CD14-positive monocyte (primary cell): ENCODE results near the gene ESRRA. TPM values are rescaled to one million over a fixed set of nuclear protein-coding genes. Genes with fewer than 3 reads are reported as not detected.

Source experiments
- DNase-seq, 3 donors: peaks; one replicate each; pipeline ENCODE4 v3.0.0-alpha.2; 2011 to 2022
- H2AFZ ChIP-seq: 2 replicates; pipeline ENCODE4 v1.6.0; 2012; ENCODE audit warnings: mild to moderate bottlenecking, low read depth, low read length, inconsistent platforms; ENCODE audit not compliant: insufficient read depth, poor library complexity, severe bottlenecking
- H3K27ac ChIP-seq, 2 donors: 1 replicate in 1 of 2; 2 replicates in 1 of 2; pipeline ENCODE4 v1.5.1; 2012 to 2013; ENCODE audit warnings: low read length in 2 of 2, control low read depth in 1 of 2, inconsistent platforms in 1 of 2, low read depth in 1 of 2, mild to moderate bottlenecking in 1 of 2
- H3K27me3 ChIP-seq, 2 donors: one replicate each; pipeline versions ENCODE4 v1.6.0 to v1.6.1; 2011 to 2013; ENCODE audit warnings: low read length in 2 of 2; ENCODE audit not compliant: control insufficient read depth in 2 of 2, insufficient read depth in 2 of 2
- H3K36me3 ChIP-seq, 2 donors: replicated peaks in 1 of 2; 1 replicate in 1 of 2; 2 replicates in 1 of 2; pipeline versions ENCODE4 v1.5.1 to v1.6.1; 2012 to 2013; ENCODE audit warnings: low read length in 2 of 2, control low read depth in 1 of 2, inconsistent platforms in 1 of 2, mild to moderate bottlenecking in 1 of 2; ENCODE audit not compliant: insufficient read depth in 2 of 2, control insufficient read depth in 1 of 2
- H3K4me1 ChIP-seq, 2 donors: 1 replicate in 1 of 2; 2 replicates in 1 of 2; pipeline versions ENCODE4 v1.5.1 to v1.6.1; 2012 to 2013; ENCODE audit warnings: low read length in 2 of 2, control low read depth in 1 of 2, inconsistent platforms in 1 of 2, mild to moderate bottlenecking in 1 of 2, moderate library complexity in 1 of 2; ENCODE audit not compliant: insufficient read depth in 2 of 2, control insufficient read depth in 1 of 2
- H3K4me2 ChIP-seq: replicated peaks from 2 replicates; pipeline ENCODE3; 2012; ENCODE audit warnings: low read length, moderate library complexity, mild to moderate bottlenecking; ENCODE audit not compliant: poor library complexity, severe bottlenecking; ENCODE audit errors: extremely low read depth
- H3K4me3 ChIP-seq, 3 experiments: fragments of 200-600 bp in 1 of 3; sonication (generic) in 1 of 3; replicated peaks in 1 of 3; 1 replicate in 2 of 3; 2 replicates in 1 of 3; pipeline ENCODE4 v1.5.1; 2011 to 2013; ENCODE audit warnings: low read length in 3 of 3, mild to moderate bottlenecking in 3 of 3, control low read depth in 2 of 3, low read depth in 2 of 3, inconsistent platforms in 1 of 3, moderate library complexity in 1 of 3
- H3K79me2 ChIP-seq: 2 replicates; pipeline ENCODE4 v1.6.0; 2012; ENCODE audit warnings: mild to moderate bottlenecking, control low read depth, inconsistent platforms, low read length, moderate library complexity; ENCODE audit not compliant: insufficient read depth
- H3K9ac ChIP-seq: 2 replicates; pipeline ENCODE4 v1.6.0; 2017; ENCODE audit warnings: low read length, mild to moderate bottlenecking; ENCODE audit not compliant: insufficient read depth, poor library complexity, severe bottlenecking
- H3K9me3 ChIP-seq, 2 donors: replicated peaks in 1 of 2; 1 replicate in 1 of 2; 2 replicates in 1 of 2; pipeline versions ENCODE4 v1.5.1 to v1.6.1; 2012 to 2013; ENCODE audit warnings: low read length in 2 of 2, control low read depth in 1 of 2; ENCODE audit not compliant: control insufficient read depth in 1 of 2, insufficient read depth in 1 of 2
- H4K20me1 ChIP-seq: 2 replicates; pipeline ENCODE4 v1.6.0; 2012; ENCODE audit warnings: mild to moderate bottlenecking, low read length, control low read depth, moderate library complexity; ENCODE audit not compliant: insufficient read depth
- H3K27ac Mint-ChIP-seq, 7 donors: one replicate each; pipeline ENCODE4 v1.8.0; 2020; ENCODE audit warnings: mild to moderate bottlenecking in 7 of 7, mixed read lengths in 7 of 7, moderate library complexity in 6 of 7, inconsistent platforms in 2 of 7
- H3K27me3 Mint-ChIP-seq, 3 donors: one replicate each; pipeline ENCODE4 v1.8.0; 2021 to 2022; ENCODE audit warnings: low read depth in 3 of 3, mild to moderate bottlenecking in 3 of 3, mixed read lengths in 3 of 3, moderate library complexity in 3 of 3, inconsistent platforms in 1 of 3
- H3K36me3 Mint-ChIP-seq, 2 donors: one replicate each; pipeline ENCODE4 v1.8.0; 2020; ENCODE audit warnings: mixed read lengths in 2 of 2, inconsistent platforms in 1 of 2, mild to moderate bottlenecking in 1 of 2
- H3K4me1 Mint-ChIP-seq: one replicate; pipeline ENCODE4 v1.8.0; 2020; ENCODE audit warnings: mild to moderate bottlenecking, mixed read lengths
- H3K4me3 Mint-ChIP-seq, 2 donors: one replicate each; pipeline ENCODE4 v1.8.0; 2020; ENCODE audit warnings: mild to moderate bottlenecking in 2 of 2, mixed read lengths in 2 of 2, moderate library complexity in 1 of 2
- H3K9me3 Mint-ChIP-seq, 7 donors: one replicate each; pipeline ENCODE4 v1.8.0; 2020 to 2022; ENCODE audit warnings: mixed read lengths in 7 of 7, mild to moderate bottlenecking in 6 of 7, moderate library complexity in 6 of 7, inconsistent platforms in 2 of 7
- WGBS: methylation state at CpG from one replicate; pipeline ENCODE4 v1.1.5; 2013; ENCODE audit warnings: missing lambda C conversion rate; ENCODE audit not compliant: insufficient coverage; 5-methylcytosine and 5-hydroxymethylcytosine counted together
- intact Hi-C, 2 donors: fragments of 100-400 bp; cut with micrococcal nuclease; formaldehyde crosslinking; loops; one replicate each; pipeline versions ENCODE4 v1.15.0 to v1.15.1; 2023
- polyA plus RNA-seq, 3 donors: library from polyadenylated mRNA; depleted of rRNA in 1 of 3; unstranded in 2 of 3; stranded (reverse) in 1 of 3; fragments of 300-500 nt in 2 of 3; fragments of >200 nt in 1 of 3; fragmentation: Illumina TruSeq in 2 of 3; gene quantifications; 1 replicate in 2 of 3; 2 replicates in 1 of 3; pipeline ENCODE4 v1.2.3, GENCODE V29; 2012 to 2021
- TF ChIP-seq, protein P1 (sequence below): fragments of 200-600 bp; IDR thresholded peaks from one replicate; pipeline ENCODE4 v1.8.0; 2022; ENCODE audit warnings: antibody characterized with exemption, mild to moderate bottlenecking

Gene ESRRA
- polyA plus RNA-seq, 3 donors, result 15.3 to 45.7 (median 18.3) TPM

DNA sequence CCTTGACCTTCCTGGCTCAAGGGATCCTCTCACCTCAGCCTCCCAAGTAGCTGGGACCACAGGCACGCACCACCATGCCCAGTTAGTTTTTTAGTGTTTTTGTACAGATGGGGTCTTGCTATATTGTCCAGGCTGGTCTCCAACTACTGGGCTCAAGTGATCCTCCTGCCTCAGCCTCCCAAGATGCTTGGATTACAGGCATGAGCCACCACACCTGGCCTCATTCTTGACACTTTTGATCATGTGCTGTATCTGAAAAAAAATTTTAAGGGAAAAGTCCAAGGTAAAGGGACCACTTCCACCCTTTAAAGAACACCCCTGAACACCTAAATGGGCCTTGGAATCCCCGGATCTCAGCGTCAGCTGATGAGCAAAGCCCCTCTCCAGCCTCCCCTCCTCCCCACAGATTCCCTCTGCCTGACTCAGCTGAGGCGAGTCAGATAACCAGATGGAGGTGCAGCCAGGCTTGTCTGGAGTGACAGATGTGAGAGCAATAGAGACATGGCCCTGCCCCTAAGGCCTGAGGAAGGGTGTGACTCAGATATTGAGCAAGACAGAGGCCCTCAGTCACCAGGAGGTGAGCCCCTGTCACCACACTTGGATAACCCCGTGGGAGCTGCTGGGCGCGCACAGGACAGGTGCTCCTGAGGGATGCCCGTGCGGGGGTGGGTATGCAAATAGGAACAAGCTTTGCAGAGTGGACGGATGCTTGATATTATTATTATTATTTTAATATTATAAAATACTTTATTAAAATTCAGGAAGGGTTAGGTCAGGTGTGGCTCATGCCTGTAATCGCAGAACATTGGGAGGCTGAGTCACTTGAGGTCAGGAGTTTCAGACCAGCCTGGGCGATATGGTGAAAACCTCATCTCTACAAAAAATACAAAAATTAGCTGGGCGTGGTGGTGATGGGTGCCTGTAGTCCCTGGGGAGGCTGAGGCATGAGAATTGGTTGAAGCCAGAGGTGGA lies 29.7 kb downstream of the ESRRA start:
- Histone ChIP-seq H2AFZ (no peak overlapping the region), H3K4me1 (peaks cover 44 to 53% of the 10 kb centered on the region in 2 donors), H3K9ac (no peak overlapping the region), H3K27me3 (no peaks in the 10 kb centered on the region), H3K27ac (peak overlapping the region; percentile 52 to 55), H3K9me3 (no peaks in the 10 kb centered on the region), H3K4me2 (no peak overlapping the region), H3K4me3 (peak overlapping the region in 1 of 3 experiments; percentile 16), H4K20me1 (no peaks in the 10 kb centered on the region), H3K79me2 (peaks cover 4% of the 10 kb centered on the region), H3K36me3 (no peaks in the 10 kb centered on the region)
- H3K27me3 Mint-ChIP-seq, result no peaks in the 10 kb centered on the region
- DNase-seq, result peak; percentile 91 to 98 (median 94)
- H3K36me3 Mint-ChIP-seq, result peaks cover 11 to 16% of the 10 kb centered on the region in 2 donors
- H3K9me3 Mint-ChIP-seq, result no peaks in the 10 kb centered on the region
- H3K27ac Mint-ChIP-seq, result peak overlapping the region; percentile 87 to 96 (median 94)
- 0% methylated on average over 2 of the region's 13 CpGs for WGBS
- intact Hi-C loops, result no loop called here
- peaks cover 53% of the 10 kb centered on the region for H3K4me1 Mint-ChIP-seq
- peak overlapping the region in 1 of 2 donors; percentile 65 for H3K4me3 Mint-ChIP-seq
- TF ChIP-seq, protein P1, sequence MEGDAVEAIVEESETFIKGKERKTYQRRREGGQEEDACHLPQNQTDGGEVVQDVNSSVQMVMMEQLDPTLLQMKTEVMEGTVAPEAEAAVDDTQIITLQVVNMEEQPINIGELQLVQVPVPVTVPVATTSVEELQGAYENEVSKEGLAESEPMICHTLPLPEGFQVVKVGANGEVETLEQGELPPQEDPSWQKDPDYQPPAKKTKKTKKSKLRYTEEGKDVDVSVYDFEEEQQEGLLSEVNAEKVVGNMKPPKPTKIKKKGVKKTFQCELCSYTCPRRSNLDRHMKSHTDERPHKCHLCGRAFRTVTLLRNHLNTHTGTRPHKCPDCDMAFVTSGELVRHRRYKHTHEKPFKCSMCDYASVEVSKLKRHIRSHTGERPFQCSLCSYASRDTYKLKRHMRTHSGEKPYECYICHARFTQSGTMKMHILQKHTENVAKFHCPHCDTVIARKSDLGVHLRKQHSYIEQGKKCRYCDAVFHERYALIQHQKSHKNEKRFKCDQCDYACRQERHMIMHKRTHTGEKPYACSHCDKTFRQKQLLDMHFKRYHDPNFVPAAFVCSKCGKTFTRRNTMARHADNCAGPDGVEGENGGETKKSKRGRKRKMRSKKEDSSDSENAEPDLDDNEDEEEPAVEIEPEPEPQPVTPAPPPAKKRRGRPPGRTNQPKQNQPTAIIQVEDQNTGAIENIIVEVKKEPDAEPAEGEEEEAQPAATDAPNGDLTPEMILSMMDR, result no peak

- intact Hi-C loops, result no loop called here
- peaks cover 47 to 58% of the 10 kb centered on the region in 2 donors for H3K4me1 ChIP-seq
- H3K36me3 Mint-ChIP-seq, result peaks cover 18 to 25% of the 10 kb centered on the region in 2 donors
Measured at GRCh38 chr11:64337538-64338249, 32.4 kb downstream of the ESRRA start.

More at GRCh38 chr11:64337538-64338249, 32.4 kb downstream of the ESRRA start:
- Histone ChIP-seq H3K4me2 (no peak overlapping the region), H3K9me3 (no peaks in the 10 kb centered on the region), H3K4me3 (no peak overlapping the region), H3K79me2 (peaks cover 26% of the 10 kb centered on the region), H2AFZ (no peak overlapping the region), H3K36me3 (peaks cover 0 to 2% of the 10 kb centered on the region in 2 donors), H3K9ac (no peak overlapping the region), H4K20me1 (peaks cover 22% of the 10 kb centered on the region), H3K27me3 (no peaks in the 10 kb centered on the region), H3K27ac (no peak overlapping the region)
- no peak for DNase-seq
- Mint-ChIP-seq H3K27me3 (no peaks in the 10 kb centered on the region), H3K4me3 (no peak overlapping the region), H3K9me3 (no peaks in the 10 kb centered on the region), H3K4me1 (peaks cover 52% of the 10 kb centered on the region), H3K27ac (peak overlapping the region in 2 of 7 donors; percentile 30 to 96)
- 72% methylated on average over 2 of the region's 8 CpGs for WGBS
- TF ChIP-seq, protein P1, result no peak
